T-helper 2 cell (primary cell): Measurements from ENCODE around the gene KLHL35.
"Not testable (repeated sequence)": the region's sequence is repeated elsewhere in the genome, so short reads cannot be mapped to it uniquely, and the experiment has no call there.

Experiments used
- DNase-seq, 5 experiments: peaks; one replicate each; pipeline versions ENCODE4 v3.0.0 to v3.0.0-alpha.2; 2012 to 2022

KLHL35 gene

GRCh38 chr11:75423721-75424120, 9.3 kb downstream of the KLHL35 start:
- DNase-seq, result no peak

GRCh38 chr11:75422248-75423231, 10.5 kb downstream of the KLHL35 start:
- DNase-seq, result no peak

GRCh38 chr11:75421902-75422247, 11.1 kb downstream of the KLHL35 start:
- no peak for DNase-seq

GRCh38 chr11:75421035-75421602, 11.9 kb downstream of the KLHL35 start:
- DNase-seq, result no peak

GRCh38 chr11:75420224-75421034, 12.6 kb downstream of the KLHL35 start:
- no peak for DNase-seq

- no peak for DNase-seq
Measured at GRCh38 chr11:75413864-75414263, 19.1 kb downstream of the KLHL35 start.

GRCh38 chr11:75413146-75413545, 19.9 kb downstream of the KLHL35 start:
- not testable (repeated sequence) for DNase-seq

- DNase-seq, result not testable (repeated sequence)
Measured at GRCh38 chr11:75409971-75410370, 23.0 kb downstream of the KLHL35 start.

- DNase-seq, result no peak
Measured at GRCh38 chr11:75408957-75409219, 24.1 kb downstream of the KLHL35 start.

GRCh38 chr11:75406338-75406777, 26.6 kb downstream of the KLHL35 start:
- peak in 1 of 5 experiments; percentile 11 for DNase-seq

GRCh38 chr11:75403983-75404658, 28.9 kb downstream of the KLHL35 start:
- DNase-seq, result no peak

- no peak for DNase-seq
Measured at GRCh38 chr11:75403037-75403436, 30.0 kb downstream of the KLHL35 start.

- DNase-seq, result no peak
Measured at GRCh38 chr11:75402002-75402773, 30.8 kb downstream of the KLHL35 start.

GRCh38 chr11:75400146-75400865, 32.7 kb downstream of the KLHL35 start:
- peak in 2 of 5 experiments; percentile 6 to 38 for DNase-seq

GRCh38 chr11:75399344-75400145, 33.5 kb downstream of the KLHL35 start, which contains the start of gene RPS3:
RPS3 (plus strand) TSS chr11:75399518; CDS start chr11:75399548, 30 bp downstream.
- DNase-seq, result peak; percentile 74 to 94 (median 84)

GRCh38 chr11:75398906-75399305, 34.1 kb downstream of the KLHL35 start:
- DNase-seq, result no peak

- DNase-seq, result no peak
Measured at GRCh38 chr11:75394085-75394840, 38.7 kb downstream of the KLHL35 start.

GRCh38 chr11:75389925-75390324, 43.1 kb downstream of the KLHL35 start:
- no peak for DNase-seq

GRCh38 chr11:75389276-75389605, 43.8 kb downstream of the KLHL35 start:
- DNase-seq, result peak in 1 of 5 experiments; percentile 64
